CD14-positive monocyte (primary cell): ENCODE measurements around the gene CROCC. TPM values are rescaled to one million over a fixed set of nuclear protein-coding genes. Genes with fewer than 3 reads are reported as not detected.
"Not testable (repeated sequence)": the region's sequence is repeated elsewhere in the genome, so short reads cannot be mapped to it uniquely, and the experiment has no call there.

ENCODE experiments used
- DNase-seq, 3 donors: peaks; one replicate each; pipeline ENCODE4 v3.0.0-alpha.2; 2011 to 2022
- H2AFZ ChIP-seq: 2 replicates; pipeline ENCODE4 v1.6.0; 2012; ENCODE audit warnings: mild to moderate bottlenecking, low read depth, low read length, inconsistent platforms; ENCODE audit not compliant: insufficient read depth, poor library complexity, severe bottlenecking
- H3K27ac ChIP-seq, 2 donors: 1 replicate in 1 of 2; 2 replicates in 1 of 2; pipeline ENCODE4 v1.5.1; 2012 to 2013; ENCODE audit warnings: low read length in 2 of 2, control low read depth in 1 of 2, inconsistent platforms in 1 of 2, low read depth in 1 of 2, mild to moderate bottlenecking in 1 of 2
- H3K27me3 ChIP-seq, 2 donors: one replicate each; pipeline versions ENCODE4 v1.6.0 to v1.6.1; 2011 to 2013; ENCODE audit warnings: low read length in 2 of 2; ENCODE audit not compliant: control insufficient read depth in 2 of 2, insufficient read depth in 2 of 2
- H3K36me3 ChIP-seq, 2 donors: replicated peaks in 1 of 2; 1 replicate in 1 of 2; 2 replicates in 1 of 2; pipeline versions ENCODE4 v1.5.1 to v1.6.1; 2012 to 2013; ENCODE audit warnings: low read length in 2 of 2, control low read depth in 1 of 2, inconsistent platforms in 1 of 2, mild to moderate bottlenecking in 1 of 2; ENCODE audit not compliant: insufficient read depth in 2 of 2, control insufficient read depth in 1 of 2
- H3K4me1 ChIP-seq, 2 donors: 1 replicate in 1 of 2; 2 replicates in 1 of 2; pipeline versions ENCODE4 v1.5.1 to v1.6.1; 2012 to 2013; ENCODE audit warnings: low read length in 2 of 2, control low read depth in 1 of 2, inconsistent platforms in 1 of 2, mild to moderate bottlenecking in 1 of 2, moderate library complexity in 1 of 2; ENCODE audit not compliant: insufficient read depth in 2 of 2, control insufficient read depth in 1 of 2
- H3K4me2 ChIP-seq: replicated peaks from 2 replicates; pipeline ENCODE3; 2012; ENCODE audit warnings: low read length, moderate library complexity, mild to moderate bottlenecking; ENCODE audit not compliant: poor library complexity, severe bottlenecking; ENCODE audit errors: extremely low read depth
- H3K4me3 ChIP-seq, 3 experiments: fragments of 200-600 bp in 1 of 3; sonication (generic) in 1 of 3; replicated peaks in 1 of 3; 1 replicate in 2 of 3; 2 replicates in 1 of 3; pipeline ENCODE4 v1.5.1; 2011 to 2013; ENCODE audit warnings: low read length in 3 of 3, mild to moderate bottlenecking in 3 of 3, control low read depth in 2 of 3, low read depth in 2 of 3, inconsistent platforms in 1 of 3, moderate library complexity in 1 of 3
- H3K79me2 ChIP-seq: 2 replicates; pipeline ENCODE4 v1.6.0; 2012; ENCODE audit warnings: mild to moderate bottlenecking, control low read depth, inconsistent platforms, low read length, moderate library complexity; ENCODE audit not compliant: insufficient read depth
- H3K9ac ChIP-seq: 2 replicates; pipeline ENCODE4 v1.6.0; 2017; ENCODE audit warnings: low read length, mild to moderate bottlenecking; ENCODE audit not compliant: insufficient read depth, poor library complexity, severe bottlenecking
- H3K9me3 ChIP-seq, 2 donors: replicated peaks in 1 of 2; 1 replicate in 1 of 2; 2 replicates in 1 of 2; pipeline versions ENCODE4 v1.5.1 to v1.6.1; 2012 to 2013; ENCODE audit warnings: low read length in 2 of 2, control low read depth in 1 of 2; ENCODE audit not compliant: control insufficient read depth in 1 of 2, insufficient read depth in 1 of 2
- H4K20me1 ChIP-seq: 2 replicates; pipeline ENCODE4 v1.6.0; 2012; ENCODE audit warnings: mild to moderate bottlenecking, low read length, control low read depth, moderate library complexity; ENCODE audit not compliant: insufficient read depth
- H3K27ac Mint-ChIP-seq, 7 donors: one replicate each; pipeline ENCODE4 v1.8.0; 2020; ENCODE audit warnings: mild to moderate bottlenecking in 7 of 7, mixed read lengths in 7 of 7, moderate library complexity in 6 of 7, inconsistent platforms in 2 of 7
- H3K27me3 Mint-ChIP-seq, 3 donors: one replicate each; pipeline ENCODE4 v1.8.0; 2021 to 2022; ENCODE audit warnings: low read depth in 3 of 3, mild to moderate bottlenecking in 3 of 3, mixed read lengths in 3 of 3, moderate library complexity in 3 of 3, inconsistent platforms in 1 of 3
- H3K36me3 Mint-ChIP-seq, 2 donors: one replicate each; pipeline ENCODE4 v1.8.0; 2020; ENCODE audit warnings: mixed read lengths in 2 of 2, inconsistent platforms in 1 of 2, mild to moderate bottlenecking in 1 of 2
- H3K4me1 Mint-ChIP-seq: one replicate; pipeline ENCODE4 v1.8.0; 2020; ENCODE audit warnings: mild to moderate bottlenecking, mixed read lengths
- H3K4me3 Mint-ChIP-seq, 2 donors: one replicate each; pipeline ENCODE4 v1.8.0; 2020; ENCODE audit warnings: mild to moderate bottlenecking in 2 of 2, mixed read lengths in 2 of 2, moderate library complexity in 1 of 2
- H3K9me3 Mint-ChIP-seq, 7 donors: one replicate each; pipeline ENCODE4 v1.8.0; 2020 to 2022; ENCODE audit warnings: mixed read lengths in 7 of 7, mild to moderate bottlenecking in 6 of 7, moderate library complexity in 6 of 7, inconsistent platforms in 2 of 7
- WGBS: methylation state at CpG from one replicate; pipeline ENCODE4 v1.1.5; 2013; ENCODE audit warnings: missing lambda C conversion rate; ENCODE audit not compliant: insufficient coverage; 5-methylcytosine and 5-hydroxymethylcytosine counted together
- intact Hi-C, 2 donors: fragments of 100-400 bp; cut with micrococcal nuclease; formaldehyde crosslinking; loops; one replicate each; pipeline versions ENCODE4 v1.15.0 to v1.15.1; 2023
- polyA plus RNA-seq, 3 donors: library from polyadenylated mRNA; depleted of rRNA in 1 of 3; unstranded in 2 of 3; stranded (reverse) in 1 of 3; fragments of 300-500 nt in 2 of 3; fragments of >200 nt in 1 of 3; fragmentation: Illumina TruSeq in 2 of 3; gene quantifications; 1 replicate in 2 of 3; 2 replicates in 1 of 3; pipeline ENCODE4 v1.2.3, GENCODE V29; 2012 to 2021
- TF ChIP-seq, protein P1 (sequence below): fragments of 200-600 bp; IDR thresholded peaks from one replicate; pipeline ENCODE4 v1.8.0; 2022; ENCODE audit warnings: antibody characterized with exemption, mild to moderate bottlenecking

The CROCC gene
- polyA plus RNA-seq, 3 donors = 0.21 to 46.1 (median 0.69) TPM

GRCh38 chr1:16946646-16947045, 24.9 kb downstream of the CROCC start:
- intact Hi-C loops = no loop called here
- WGBS = 96% methylated on average over 17 of the region's 19 CpGs
- Histone ChIP-seq H3K36me3 (peaks cover 0 to 8% of the 10 kb centered on the region in 2 donors), H3K9ac (no peak overlapping the region), H3K4me3 (no peak overlapping the region), H3K27ac (no peak overlapping the region), H3K79me2 (no peaks in the 10 kb centered on the region), H3K9me3 (no peaks in the 10 kb centered on the region), H3K4me1 (no peaks in the 10 kb centered on the region), H2AFZ (no peak overlapping the region), H4K20me1 (no peaks in the 10 kb centered on the region), H3K4me2 (no peak overlapping the region), H3K27me3 (no peaks in the 10 kb centered on the region)
- Mint-ChIP-seq H3K27ac (no peak overlapping the region), H3K27me3 (peaks cover 0 to 2% (median 0%) of the 10 kb centered on the region in 3 donors), H3K36me3 (peaks cover 3 to 9% of the 10 kb centered on the region in 2 donors), H3K4me3 (no peak overlapping the region), H3K4me1 (no peaks in the 10 kb centered on the region), H3K9me3 (peaks cover 0 to 2% (median 0%) of the 10 kb centered on the region in 7 donors)
- TF ChIP-seq, protein P1, sequence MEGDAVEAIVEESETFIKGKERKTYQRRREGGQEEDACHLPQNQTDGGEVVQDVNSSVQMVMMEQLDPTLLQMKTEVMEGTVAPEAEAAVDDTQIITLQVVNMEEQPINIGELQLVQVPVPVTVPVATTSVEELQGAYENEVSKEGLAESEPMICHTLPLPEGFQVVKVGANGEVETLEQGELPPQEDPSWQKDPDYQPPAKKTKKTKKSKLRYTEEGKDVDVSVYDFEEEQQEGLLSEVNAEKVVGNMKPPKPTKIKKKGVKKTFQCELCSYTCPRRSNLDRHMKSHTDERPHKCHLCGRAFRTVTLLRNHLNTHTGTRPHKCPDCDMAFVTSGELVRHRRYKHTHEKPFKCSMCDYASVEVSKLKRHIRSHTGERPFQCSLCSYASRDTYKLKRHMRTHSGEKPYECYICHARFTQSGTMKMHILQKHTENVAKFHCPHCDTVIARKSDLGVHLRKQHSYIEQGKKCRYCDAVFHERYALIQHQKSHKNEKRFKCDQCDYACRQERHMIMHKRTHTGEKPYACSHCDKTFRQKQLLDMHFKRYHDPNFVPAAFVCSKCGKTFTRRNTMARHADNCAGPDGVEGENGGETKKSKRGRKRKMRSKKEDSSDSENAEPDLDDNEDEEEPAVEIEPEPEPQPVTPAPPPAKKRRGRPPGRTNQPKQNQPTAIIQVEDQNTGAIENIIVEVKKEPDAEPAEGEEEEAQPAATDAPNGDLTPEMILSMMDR = no peak
- DNase-seq = no peak

GRCh38 chr1:16948282-16948891, 26.7 kb downstream of the CROCC start:
- H3K36me3 ChIP-seq, H3K4me2 ChIP-seq, H3K79me2 ChIP-seq, H2AFZ ChIP-seq, H3K9ac ChIP-seq, H3K27ac ChIP-seq, H3K27me3 ChIP-seq, H3K36me3 Mint-ChIP-seq, intact Hi-C loops, H3K4me1 ChIP-seq, H3K9me3 Mint-ChIP-seq, H4K20me1 ChIP-seq, H3K27ac Mint-ChIP-seq, DNase-seq, H3K4me3 ChIP-seq, H3K4me3 Mint-ChIP-seq, H3K4me1 Mint-ChIP-seq, H3K27me3 Mint-ChIP-seq, H3K9me3 ChIP-seq: not testable (repeated sequence)
- WGBS = 95% methylated on average over 26 of the region's 26 CpGs

DNA sequence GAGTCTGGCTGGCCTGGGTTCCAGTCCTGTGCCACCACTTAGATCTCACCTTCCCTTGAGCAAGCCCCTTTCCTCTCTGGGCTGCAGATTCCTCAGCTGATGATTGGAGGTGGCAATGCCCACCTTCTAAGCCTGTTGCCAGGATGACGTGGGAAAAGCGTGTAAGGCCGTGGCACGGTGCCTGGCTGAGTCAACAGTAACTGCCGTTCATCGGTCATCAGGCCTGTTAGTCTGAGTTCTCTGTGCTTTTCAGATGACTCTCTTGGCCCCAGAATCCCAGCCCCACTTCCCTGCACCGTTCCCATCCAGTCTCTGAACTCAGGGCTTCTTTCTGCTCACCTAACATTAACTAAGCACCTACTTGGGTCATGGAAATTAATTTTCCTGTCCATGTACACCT, 27.3 kb downstream of the CROCC start:
- H3K4me1 Mint-ChIP-seq, H3K36me3 Mint-ChIP-seq, H4K20me1 ChIP-seq, H3K4me1 ChIP-seq, H3K27ac ChIP-seq, H3K4me2 ChIP-seq, H3K27me3 Mint-ChIP-seq, H2AFZ ChIP-seq, H3K9me3 ChIP-seq, intact Hi-C loops, H3K4me3 Mint-ChIP-seq, H3K27ac Mint-ChIP-seq, H3K9me3 Mint-ChIP-seq, H3K27me3 ChIP-seq, DNase-seq, H3K4me3 ChIP-seq, H3K79me2 ChIP-seq, H3K36me3 ChIP-seq, H3K9ac ChIP-seq: not testable (repeated sequence)
- 92% methylated on average over 4 of the region's 7 CpGs for WGBS

GRCh38 chr1:16952376-16952775, 30.6 kb downstream of the CROCC start:
- not testable (repeated sequence) for H3K4me3 ChIP-seq, H3K79me2 ChIP-seq, H2AFZ ChIP-seq, H3K9me3 Mint-ChIP-seq, H4K20me1 ChIP-seq, H3K9ac ChIP-seq, H3K27ac ChIP-seq, H3K4me1 Mint-ChIP-seq, DNase-seq, H3K27ac Mint-ChIP-seq, H3K27me3 Mint-ChIP-seq, H3K4me3 Mint-ChIP-seq, H3K27me3 ChIP-seq, H3K4me1 ChIP-seq, H3K4me2 ChIP-seq, H3K9me3 ChIP-seq
- 89% methylated on average over 4 of the region's 4 CpGs for WGBS
- peaks cover 5 to 10% of the 10 kb centered on the region in 2 donors for H3K36me3 Mint-ChIP-seq
- intact Hi-C loops = loop anchor here in 1 of 2 donors (5.0 kb wide), 1 partner anchor 95 kb away; no protein-coding TSS in a partner anchor
- H3K36me3 ChIP-seq = peaks cover 2 to 15% of the 10 kb centered on the region in 2 donors
